DOHH2 (cell line): ENCODE results near the gene SLC9A9.

Source experiments
- H3F3A ChIP-seq: fragments of 200-600 bp; sonication (generic), shearing (Covaris generic); 2 replicates; pipeline ENCODE4 v1.6.0; 2016; ENCODE audit warnings: antibody characterized with exemption, mild to moderate bottlenecking; ENCODE audit not compliant: control insufficient read depth, insufficient read depth
- H3K27ac ChIP-seq: fragments of 200-600 bp; sonication (generic); 2 replicates; pipeline ENCODE4 v1.5.1; 2014; ENCODE audit warnings: low read depth, mild to moderate bottlenecking, low read length, moderate library complexity
- H3K27me3 ChIP-seq: fragments of 200-600 bp; sonication (generic); 2 replicates; pipeline ENCODE4 v1.6.1; 2014; ENCODE audit warnings: mild to moderate bottlenecking, low read length, mixed read lengths; ENCODE audit not compliant: control insufficient read depth
- H3K36me3 ChIP-seq: fragments of 200-600 bp; sonication (generic); 2 replicates; pipeline ENCODE4 v1.6.1; 2014; ENCODE audit warnings: mild to moderate bottlenecking, low read length, moderate library complexity, mixed read lengths; ENCODE audit not compliant: control insufficient read depth
- H3K4me1 ChIP-seq: fragments of 200-600 bp; sonication (generic); 2 replicates; pipeline ENCODE4 v1.6.1; 2014; ENCODE audit warnings: mild to moderate bottlenecking, low read length, mixed read lengths; ENCODE audit not compliant: control insufficient read depth
- H3K4me2 ChIP-seq: fragments of 200-600 bp; sonication (generic); 2 replicates; pipeline ENCODE4 v1.6.0; 2014; ENCODE audit warnings: mild to moderate bottlenecking, low read length, moderate library complexity
- H3K4me3 ChIP-seq: fragments of 200-600 bp; sonication (generic); 2 replicates; pipeline ENCODE4 v1.5.1; 2014; ENCODE audit warnings: mild to moderate bottlenecking, low read length, mixed read lengths
- H3K79me2 ChIP-seq: fragments of 200-600 bp; sonication (generic); 2 replicates; pipeline ENCODE4 v1.6.1; 2014; ENCODE audit warnings: mild to moderate bottlenecking, low read length, mixed read lengths; ENCODE audit not compliant: control insufficient read depth
- H3K9me2 ChIP-seq: fragments of 200-600 bp; sonication (generic); replicated peaks from 2 replicates; pipeline ENCODE4 v1.6.1; 2014; ENCODE audit warnings: mild to moderate bottlenecking, low read length, mixed read lengths; ENCODE audit not compliant: control insufficient read depth
- H3K9me3 ChIP-seq: fragments of 200-600 bp; sonication (generic); 2 replicates; pipeline ENCODE4 v1.6.1; 2014; ENCODE audit warnings: antibody characterized with exemption, low read length, mixed read lengths; ENCODE audit not compliant: control insufficient read depth, insufficient read depth
- H4K20me1 ChIP-seq: fragments of 200-600 bp; sonication (generic); 2 replicates; pipeline ENCODE4 v1.6.0; 2014; ENCODE audit warnings: low read depth, mild to moderate bottlenecking, antibody characterized with exemption, low read length, moderate library complexity; ENCODE audit not compliant: control insufficient read depth, insufficient read depth
- CTCF ChIP-seq: fragments of 200-600 bp; sonication (generic); IDR thresholded peaks from one replicate; pipeline ENCODE4 v1.5.1; 2014; ENCODE audit warnings: antibody characterized with exemption, mild to moderate bottlenecking, low read depth, low read length; ENCODE audit not compliant: poor library complexity, severe bottlenecking
- EZH2phosphoT487 ChIP-seq: fragments of 200-600 bp; sonication (generic); IDR thresholded peaks from 2 replicates; pipeline ENCODE4 v1.6.1; 2017; ENCODE audit warnings: borderline replicate concordance, mild to moderate bottlenecking, antibody characterized with exemption, low read length, moderate library complexity, mixed read lengths

Gene SLC9A9

GRCh38 chr3:143859465-143860203 lies 11.4 kb upstream of the SLC9A9 start:
- H3K4me2 ChIP-seq: no peak overlapping the region
- H3K79me2 ChIP-seq: no peaks in the 10 kb centered on the region
- H3F3A ChIP-seq: no peaks in the 10 kb centered on the region
- H3K4me1 ChIP-seq: no peaks in the 10 kb centered on the region
- H3K27ac ChIP-seq: no peak overlapping the region
- H4K20me1 ChIP-seq: no peaks in the 10 kb centered on the region
- no peaks in the 10 kb centered on the region for H3K9me2 ChIP-seq
- no peak overlapping the region for H3K4me3 ChIP-seq
- H3K36me3 ChIP-seq: no peaks in the 10 kb centered on the region
- H3K27me3 ChIP-seq: no peaks in the 10 kb centered on the region
- TF ChIP-seq CTCF: no peak
- no peak for TF ChIP-seq EZH2phosphoT487
- H3K9me3 ChIP-seq: no peaks in the 10 kb centered on the region

GRCh38 chr3:143856252-143856970 lies 8.1 kb upstream of the SLC9A9 start:
- H3F3A ChIP-seq: no peaks in the 10 kb centered on the region

GRCh38 chr3:143855183-143855582 lies 6.9 kb upstream of the SLC9A9 start:
- no peak overlapping the region for H3K4me3 ChIP-seq
- no peaks in the 10 kb centered on the region for H3K9me2 ChIP-seq
- H4K20me1 ChIP-seq: no peaks in the 10 kb centered on the region
- no peaks in the 10 kb centered on the region for H3K4me1 ChIP-seq
- H3K4me2 ChIP-seq: no peak overlapping the region
- H3K36me3 ChIP-seq: no peaks in the 10 kb centered on the region
- no peaks in the 10 kb centered on the region for H3F3A ChIP-seq
- H3K9me3 ChIP-seq: no peaks in the 10 kb centered on the region
- no peak overlapping the region for H3K27ac ChIP-seq
- H3K79me2 ChIP-seq: no peaks in the 10 kb centered on the region
- no peaks in the 10 kb centered on the region for H3K27me3 ChIP-seq
- no peak for TF ChIP-seq CTCF
- no peak for TF ChIP-seq EZH2phosphoT487

More at GRCh38 chr3:143856252-143856970, 8.1 kb upstream of the SLC9A9 start:
- Histone ChIP-seq H3K27ac (no peak overlapping the region), H3K4me1 (no peaks in the 10 kb centered on the region), H3K79me2 (no peaks in the 10 kb centered on the region), H3K4me2 (no peak overlapping the region), H3K4me3 (no peak overlapping the region), H3K27me3 (no peaks in the 10 kb centered on the region), H3K9me3 (no peaks in the 10 kb centered on the region), H3K9me2 (no peaks in the 10 kb centered on the region), H4K20me1 (no peaks in the 10 kb centered on the region), H3K36me3 (no peaks in the 10 kb centered on the region)
- TF ChIP-seq CTCF (no peak), EZH2phosphoT487 (no peak)
